SK-N-SH treated with all-trans-retinoic acid at 6 μM for 48 hours (cell line): ENCODE data around the gene LGI2.

ENCODE experiments used
- ATAC-seq: fragments of 200-7000 bp; cut with Tn5 transposase; 3 replicates; pipeline ENCODE4 v1.9.1; 2020; ENCODE audit warnings: mild to moderate bottlenecking, moderate library complexity
- ARNTL ChIP-seq: fragments of 450-650 bp; formaldehyde crosslinking; IDR thresholded peaks from 2 replicates; pipeline ENCODE4 v1.5.0; 2020; ENCODE audit warnings: low read depth, mild to moderate bottlenecking, moderate library complexity, borderline replicate concordance
- BACH2 ChIP-seq: fragments of 250-450 bp; sonication (Bioruptor Pico); IDR thresholded peaks from 2 replicates; pipeline ENCODE4 v1.9.0; 2021; ENCODE audit warnings: mild to moderate bottlenecking, borderline replicate concordance
- CSDC2 ChIP-seq: fragments of 250-450 bp; sonication (Bioruptor Pico); IDR thresholded peaks from 2 replicates; pipeline ENCODE4 v1.5.0; 2020; ENCODE audit warnings: mild to moderate bottlenecking, moderate library complexity
- CSRNP3 ChIP-seq: fragments of 250-450 bp; sonication (Bioruptor Pico); IDR thresholded peaks from 2 replicates; pipeline ENCODE4 v1.5.1; 2021; ENCODE audit warnings: mild to moderate bottlenecking, moderate library complexity
- ESRRG ChIP-seq: fragments of 250-450 bp; sonication (Bioruptor Pico); IDR thresholded peaks from 2 replicates; pipeline ENCODE4 v1.6.1; 2021; ENCODE audit warnings: mild to moderate bottlenecking
- GLIS3 ChIP-seq: fragments of 250-450 bp; sonication (Bioruptor Pico); IDR thresholded peaks from 2 replicates; pipeline ENCODE4 v1.5.0; 2020; ENCODE audit warnings: mild to moderate bottlenecking, moderate library complexity
- ISL1 ChIP-seq: fragments of 250-450 bp; sonication (Bioruptor Pico); IDR thresholded peaks from 2 replicates; pipeline ENCODE4 v2.1.2; 2022; ENCODE audit warnings: mild to moderate bottlenecking, moderate library complexity
- OSR1 ChIP-seq: fragments of 250-450 bp; sonication (Bioruptor Pico); IDR thresholded peaks from 2 replicates; pipeline ENCODE4 v1.8.0; 2022; ENCODE audit warnings: moderate library complexity, mild to moderate bottlenecking, inconsistent platforms
- PATZ1 ChIP-seq: fragments of 250-450 bp; sonication (Bioruptor Pico); IDR thresholded peaks from 2 replicates; pipeline ENCODE4 v1.8.0; 2020; ENCODE audit warnings: mild to moderate bottlenecking, moderate library complexity, borderline replicate concordance
- PPARA ChIP-seq: fragments of 250-450 bp; sonication (Bioruptor Pico); IDR thresholded peaks from 2 replicates; pipeline ENCODE4 v1.5.0; 2020; ENCODE audit warnings: mild to moderate bottlenecking, borderline replicate concordance
- RARB ChIP-seq: fragments of 250-450 bp; sonication (Bioruptor Pico); IDR thresholded peaks from 2 replicates; pipeline ENCODE4 v1.8.0; 2021; ENCODE audit warnings: mild to moderate bottlenecking, moderate library complexity
- SNAI2 ChIP-seq: fragments of 250-450 bp; sonication (Bioruptor Pico); IDR thresholded peaks from 2 replicates; pipeline ENCODE4 v1.5.0; 2020; ENCODE audit warnings: mild to moderate bottlenecking, moderate library complexity
- TCF4 ChIP-seq: fragments of 250-450 bp; sonication (Bioruptor Pico); IDR thresholded peaks from 2 replicates; pipeline ENCODE4 v1.8.0; 2021; ENCODE audit warnings: mild to moderate bottlenecking, moderate library complexity, borderline replicate concordance
- TOX ChIP-seq: fragments of 250-450 bp; sonication (Bioruptor Pico); IDR thresholded peaks from 2 replicates; pipeline ENCODE4 v1.8.0; 2021; ENCODE audit warnings: mild to moderate bottlenecking, moderate library complexity, borderline replicate concordance
- ZC3H10 ChIP-seq: fragments of 250-450 bp; sonication (Bioruptor Pico); IDR thresholded peaks from 2 replicates; pipeline ENCODE4 v1.5.1; 2021; ENCODE audit warnings: mild to moderate bottlenecking, moderate library complexity
- ZFP3 ChIP-seq: fragments of 250-450 bp; sonication (Bioruptor Pico); IDR thresholded peaks from 2 replicates; pipeline ENCODE4 v1.5.0; 2020; ENCODE audit warnings: mild to moderate bottlenecking, moderate library complexity
- ZFP30 ChIP-seq: fragments of 450-650 bp; formaldehyde crosslinking; IDR thresholded peaks from 2 replicates; pipeline ENCODE4 v1.5.0; 2022; ENCODE audit warnings: mild to moderate bottlenecking, moderate library complexity
- ZNF565 ChIP-seq: fragments of 450-650 bp; formaldehyde crosslinking; conservative IDR thresholded peaks from 2 replicates; pipeline ENCODE4 v1.5.0; 2020; ENCODE audit warnings: low read depth, mild to moderate bottlenecking, moderate library complexity
- ZNF8 ChIP-seq: fragments of 450-650 bp; formaldehyde crosslinking; IDR thresholded peaks from 2 replicates; pipeline ENCODE4 v1.5.0; 2020; ENCODE audit warnings: mild to moderate bottlenecking, moderate library complexity
- TF ChIP-seq, protein P1 (sequence below): fragments of 250-450 bp; sonication (Bioruptor Pico); IDR thresholded peaks from 2 replicates; pipeline ENCODE4 v1.8.0; 2021; ENCODE audit warnings: low read depth, mild to moderate bottlenecking, moderate library complexity, borderline replicate concordance
- TF ChIP-seq, protein P2 (sequence below): fragments of 250-450 bp; sonication (Bioruptor Pico); IDR thresholded peaks from 2 replicates; pipeline ENCODE4 v1.5.0; 2020; ENCODE audit warnings: mild to moderate bottlenecking, moderate library complexity
- TF ChIP-seq, protein P3 (sequence below): fragments of 250-450 bp; sonication (Bioruptor Pico); IDR thresholded peaks from 2 replicates; pipeline ENCODE4 v1.5.1; 2020; ENCODE audit warnings: low read depth, mild to moderate bottlenecking, moderate library complexity

Gene LGI2

DNA sequence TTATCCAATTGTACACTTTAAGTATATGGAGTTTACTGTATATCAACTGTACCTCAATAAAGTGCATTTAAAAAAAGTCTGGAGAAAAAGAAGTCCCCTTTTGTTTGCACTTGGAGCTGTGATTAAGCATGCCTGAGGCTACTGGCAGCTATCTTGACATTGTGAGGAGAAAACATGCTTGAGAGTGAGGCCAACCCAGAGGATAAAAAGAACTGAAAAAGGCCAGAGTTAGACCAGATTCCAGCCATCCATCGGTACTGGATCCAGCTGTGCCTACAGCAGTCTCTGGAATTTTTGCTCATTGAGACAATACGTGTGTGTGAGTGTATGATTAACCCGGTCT, 57.4 kb downstream of the LGI2 start:
- TF ChIP-seq TOX (CRISPR knock-in tag) (no peak), PPARA (no peak), ISL1 (CRISPR knock-in tag) (no peak), ZFP3 (CRISPR knock-in tag) (no peak), ZC3H10 (CRISPR knock-in tag) (no peak), ARNTL (CRISPR knock-in tag) (no peak), ZNF565 (CRISPR knock-in tag) (no peak)
- TF ChIP-seq, protein P1, sequence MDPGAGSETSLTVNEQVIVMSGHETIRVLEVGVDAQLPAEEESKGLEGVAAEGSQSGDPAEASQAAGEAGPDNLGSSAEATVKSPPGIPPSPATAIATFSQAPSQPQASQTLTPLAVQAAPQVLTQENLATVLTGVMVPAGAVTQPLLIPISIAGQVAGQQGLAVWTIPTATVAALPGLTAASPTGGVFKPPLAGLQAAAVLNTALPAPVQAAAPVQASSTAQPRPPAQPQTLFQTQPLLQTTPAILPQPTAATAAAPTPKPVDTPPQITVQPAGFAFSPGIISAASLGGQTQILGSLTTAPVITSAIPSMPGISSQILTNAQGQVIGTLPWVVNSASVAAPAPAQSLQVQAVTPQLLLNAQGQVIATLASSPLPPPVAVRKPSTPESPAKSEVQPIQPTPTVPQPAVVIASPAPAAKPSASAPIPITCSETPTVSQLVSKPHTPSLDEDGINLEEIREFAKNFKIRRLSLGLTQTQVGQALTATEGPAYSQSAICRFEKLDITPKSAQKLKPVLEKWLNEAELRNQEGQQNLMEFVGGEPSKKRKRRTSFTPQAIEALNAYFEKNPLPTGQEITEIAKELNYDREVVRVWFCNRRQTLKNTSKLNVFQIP (CRISPR knock-in tag) = no peak
- TF ChIP-seq, protein P2, sequence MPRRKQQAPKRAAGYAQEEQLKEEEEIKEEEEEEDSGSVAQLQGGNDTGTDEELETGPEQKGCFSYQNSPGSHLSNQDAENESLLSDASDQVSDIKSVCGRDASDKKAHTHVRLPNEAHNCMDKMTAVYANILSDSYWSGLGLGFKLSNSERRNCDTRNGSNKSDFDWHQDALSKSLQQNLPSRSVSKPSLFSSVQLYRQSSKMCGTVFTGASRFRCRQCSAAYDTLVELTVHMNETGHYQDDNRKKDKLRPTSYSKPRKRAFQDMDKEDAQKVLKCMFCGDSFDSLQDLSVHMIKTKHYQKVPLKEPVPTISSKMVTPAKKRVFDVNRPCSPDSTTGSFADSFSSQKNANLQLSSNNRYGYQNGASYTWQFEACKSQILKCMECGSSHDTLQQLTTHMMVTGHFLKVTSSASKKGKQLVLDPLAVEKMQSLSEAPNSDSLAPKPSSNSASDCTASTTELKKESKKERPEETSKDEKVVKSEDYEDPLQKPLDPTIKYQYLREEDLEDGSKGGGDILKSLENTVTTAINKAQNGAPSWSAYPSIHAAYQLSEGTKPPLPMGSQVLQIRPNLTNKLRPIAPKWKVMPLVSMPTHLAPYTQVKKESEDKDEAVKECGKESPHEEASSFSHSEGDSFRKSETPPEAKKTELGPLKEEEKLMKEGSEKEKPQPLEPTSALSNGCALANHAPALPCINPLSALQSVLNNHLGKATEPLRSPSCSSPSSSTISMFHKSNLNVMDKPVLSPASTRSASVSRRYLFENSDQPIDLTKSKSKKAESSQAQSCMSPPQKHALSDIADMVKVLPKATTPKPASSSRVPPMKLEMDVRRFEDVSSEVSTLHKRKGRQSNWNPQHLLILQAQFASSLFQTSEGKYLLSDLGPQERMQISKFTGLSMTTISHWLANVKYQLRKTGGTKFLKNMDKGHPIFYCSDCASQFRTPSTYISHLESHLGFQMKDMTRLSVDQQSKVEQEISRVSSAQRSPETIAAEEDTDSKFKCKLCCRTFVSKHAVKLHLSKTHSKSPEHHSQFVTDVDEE = no peak
- no peak for ATAC-seq

DNA sequence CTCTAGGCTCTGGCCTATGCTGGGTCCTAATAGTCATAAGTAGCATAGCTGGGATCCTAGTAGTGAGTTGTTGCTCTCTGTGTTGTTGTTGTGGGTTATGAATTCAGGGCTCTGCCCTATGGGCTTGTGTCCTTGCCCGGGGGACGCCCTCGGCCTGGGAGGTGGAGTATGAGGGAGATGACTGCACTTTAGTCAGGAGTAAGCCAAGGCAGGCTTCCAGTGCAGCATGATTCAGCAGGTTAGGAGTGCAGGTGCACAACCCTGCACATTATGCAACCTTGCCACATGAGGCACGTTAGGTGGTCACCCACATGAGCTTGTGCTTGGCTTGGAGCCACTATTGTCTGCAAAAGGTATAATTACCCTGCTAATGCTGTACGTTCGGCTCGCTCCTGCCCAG, 59.6 kb downstream of the LGI2 start:
- no peak for ATAC-seq
- no peak for TF ChIP-seq ZFP30 (CRISPR knock-in tag)
- TF ChIP-seq TCF4 (CRISPR knock-in tag) = no peak
- no peak for TF ChIP-seq BACH2 (CRISPR knock-in tag)
- TF ChIP-seq OSR1 (CRISPR knock-in tag) = no peak
- TF ChIP-seq CSRNP3 (CRISPR knock-in tag) = no peak
- TF ChIP-seq, protein P3, sequence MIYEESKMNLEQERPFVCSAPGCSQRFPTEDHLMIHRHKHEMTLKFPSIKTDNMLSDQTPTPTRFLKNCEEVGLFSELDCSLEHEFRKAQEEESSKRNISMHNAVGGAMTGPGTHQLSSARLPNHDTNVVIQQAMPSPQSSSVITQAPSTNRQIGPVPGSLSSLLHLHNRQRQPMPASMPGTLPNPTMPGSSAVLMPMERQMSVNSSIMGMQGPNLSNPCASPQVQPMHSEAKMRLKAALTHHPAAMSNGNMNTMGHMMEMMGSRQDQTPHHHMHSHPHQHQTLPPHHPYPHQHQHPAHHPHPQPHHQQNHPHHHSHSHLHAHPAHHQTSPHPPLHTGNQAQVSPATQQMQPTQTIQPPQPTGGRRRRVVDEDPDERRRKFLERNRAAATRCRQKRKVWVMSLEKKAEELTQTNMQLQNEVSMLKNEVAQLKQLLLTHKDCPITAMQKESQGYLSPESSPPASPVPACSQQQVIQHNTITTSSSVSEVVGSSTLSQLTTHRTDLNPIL (CRISPR knock-in tag) = no peak
- no peak for TF ChIP-seq TOX (CRISPR knock-in tag)
- TF ChIP-seq ZNF565 (CRISPR knock-in tag) = no peak
- TF ChIP-seq GLIS3 (CRISPR knock-in tag) = no peak
- TF ChIP-seq ZFP3 (CRISPR knock-in tag) = no peak
- TF ChIP-seq SNAI2 = no peak
- TF ChIP-seq RARB (CRISPR knock-in tag) = no peak
- TF ChIP-seq ESRRG (CRISPR knock-in tag) = no peak
- TF ChIP-seq, protein P1 (CRISPR knock-in tag) = no peak
- no peak for TF ChIP-seq ISL1 (CRISPR knock-in tag)
- TF ChIP-seq PATZ1 = no peak
- TF ChIP-seq ZC3H10 (CRISPR knock-in tag) = no peak
- TF ChIP-seq CSDC2 (CRISPR knock-in tag) = no peak
- TF ChIP-seq ZNF8 (CRISPR knock-in tag) = no peak
- TF ChIP-seq, protein P2 = no peak
- TF ChIP-seq, all 23 proteins: peak for 0
